K562 (cell line): ENCODE results near the gene IQUB. TPM values are rescaled to one million over a fixed set of nuclear protein-coding genes. Genes with fewer than 3 reads are reported as not detected.

ENCODE experiments used
- ARNT ChIP-seq, 2 experiments: fragments of 450-650 bp; IDR thresholded peaks; 2 replicates each; pipeline ENCODE4 v1.6.1; 2016; ENCODE audit warnings: mild to moderate bottlenecking in 1 of 2
- L3MBTL2 ChIP-seq: fragments of 450-650 bp; IDR thresholded peaks from 2 replicates; pipeline ENCODE4 v1.6.1; 2016; ENCODE audit warnings: mild to moderate bottlenecking, moderate library complexity
- RBM34 ChIP-seq: fragments of 200-400 bp; formaldehyde crosslinking; IDR thresholded peaks from 2 replicates; pipeline ENCODE4 v1.6.1; 2018; ENCODE audit warnings: low read length, borderline replicate concordance; ENCODE audit not compliant: insufficient read depth
- RERE ChIP-seq: sonication (generic); formaldehyde crosslinking; IDR thresholded peaks from 2 replicates; pipeline ENCODE4 v1.8.0; 2023; ENCODE audit warnings: missing genetic modification reagents, mild to moderate bottlenecking, borderline replicate concordance
- SMARCB1 ChIP-seq: IDR thresholded peaks from 2 replicates; pipeline ENCODE4 v1.6.1; 2011; ENCODE audit warnings: improper control_type of control experiment, low read depth; ENCODE audit not compliant: insufficient read length
- TBP ChIP-seq: optimal IDR thresholded peaks from 2 replicates; pipeline ENCODE3; 2011; ENCODE audit warnings: low read depth, low read length, improper control_type of control experiment
- ZNF263 ChIP-seq: sonication (generic); formaldehyde crosslinking; IDR thresholded peaks from 2 replicates; pipeline ENCODE4 v1.8.0; 2022; ENCODE audit warnings: mild to moderate bottlenecking, missing genetic modification reagents, borderline replicate concordance
- ZNF316 ChIP-seq: fragments of 450-650 bp; IDR thresholded peaks from 2 replicates; pipeline ENCODE4 v1.6.1; 2016
- ZNF507 ChIP-seq: conservative IDR thresholded peaks from 2 replicates; pipeline ENCODE4 v1.6.1; 2017; ENCODE audit warnings: missing genetic modification characterization, missing compliant biosample characterization
- polyA plus RNA-seq, 8 experiments: library from polyadenylated mRNA; depleted of rRNA in 4 of 8; stranded (reverse) in 5 of 8; unstranded in 3 of 8; fragments of >200 nt; fragmentation: Nextera tagmentation in 2 of 8; fragmentation: Illumina TruSeq in 1 of 8; extraction: Ambion mirVana in 2 of 8; extraction: Trizol in 1 of 8; gene quantifications; 2 replicates each; pipeline versions ENCODE4 v1.2.1 to v1.2.3, GENCODE V29; 2011 to 2014; ENCODE audit warnings: inconsistent platforms in 1 of 8, missing spikeins in 1 of 8
- total RNA-seq, 7 experiments: library from RNA; depleted of rRNA in 6 of 7; stranded (reverse); fragments of >200 nt in 6 of 7; fragmentation: Illumina TruSeq in 2 of 7; extraction: Trizol in 2 of 7; gene quantifications; 2 replicates each; pipeline versions ENCODE4 v1.2.1 to v1.2.3, GENCODE V29; 2011 to 2021; ENCODE audit warnings: low replicate concordance in 1 of 7
- TF ChIP-seq, protein P1 (sequence below), 2 experiments: IDR thresholded peaks in 1 of 2; conservative IDR thresholded peaks in 1 of 2; 2 replicates each; pipeline ENCODE4 v1.6.1; 2016; ENCODE audit warnings: low read depth in 2 of 2, mild to moderate bottlenecking in 1 of 2, missing compliant biosample characterization in 1 of 2, missing genetic modification characterization in 1 of 2, moderate library complexity in 1 of 2

The IQUB gene
- total and polyA plus RNA-seq, 9 of the 15 experiments (the other 6 are each of a cell fraction or from before 2014, with no cell fraction given): 0.62 to 2.6 (median 1.4) TPM

DNA sequence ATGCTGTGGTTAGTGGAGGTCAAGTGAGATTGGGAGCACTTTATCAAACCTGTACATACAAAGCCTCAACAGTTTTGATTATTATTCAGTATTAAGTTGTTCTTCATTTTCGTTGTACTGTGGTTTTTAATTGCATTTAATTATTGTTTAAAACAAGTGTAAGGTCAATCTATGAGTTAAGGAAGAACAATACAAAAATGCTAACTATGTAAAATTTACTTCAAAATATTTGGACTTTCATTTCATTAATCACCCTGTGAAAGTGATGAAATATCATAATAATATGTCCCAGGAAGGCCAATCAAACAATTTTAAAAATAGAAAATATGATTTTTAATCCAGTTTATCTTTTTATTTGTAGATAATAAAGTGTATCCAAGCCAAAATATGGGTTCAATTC lies 36.8 kb upstream of the IQUB start (continued):
- TF ChIP-seq RERE (CRISPR knock-in tag) (no peak), L3MBTL2 (no peak), RBM34 (no peak), ZNF316 (peak; percentile 90), ZNF507 (0 out of 2 replicates have a peak, but pooled peaks have one; percentile 40), ZNF263 (CRISPR knock-in tag) (no peak), SMARCB1 (no peak), ARNT (IDR thresholded peaks at IDR 0.05) (no peak), TBP (no peak)
- TF ChIP-seq, protein P1, sequence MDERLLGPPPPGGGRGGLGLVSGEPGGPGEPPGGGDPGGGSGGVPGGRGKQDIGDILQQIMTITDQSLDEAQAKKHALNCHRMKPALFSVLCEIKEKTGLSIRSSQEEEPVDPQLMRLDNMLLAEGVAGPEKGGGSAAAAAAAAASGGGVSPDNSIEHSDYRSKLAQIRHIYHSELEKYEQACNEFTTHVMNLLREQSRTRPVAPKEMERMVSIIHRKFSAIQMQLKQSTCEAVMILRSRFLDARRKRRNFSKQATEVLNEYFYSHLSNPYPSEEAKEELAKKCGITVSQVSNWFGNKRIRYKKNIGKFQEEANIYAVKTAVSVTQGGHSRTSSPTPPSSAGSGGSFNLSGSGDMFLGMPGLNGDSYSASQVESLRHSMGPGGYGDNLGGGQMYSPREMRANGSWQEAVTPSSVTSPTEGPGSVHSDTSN (CRISPR knock-in tag; IDR thresholded peaks at IDR 0.05; ENCODE audit: low read depth): no peak
- TF ChIP-seq, protein P1 (tag; conservative IDR thresholded peaks at IDR 0.05; ENCODE audit: low read depth): no peak
